HEK293 (cell line): ENCODE measurements around the gene CCBE1.

Experiments
- CTCF ChIA-PET: fragments of 350-600 bp; formaldehyde crosslinking; extraction: SDS; loops from one replicate; lab custom pipeline; 2021; ENCODE audit warnings: antibody characterized with exemption; lab: Yijun Ruan, JAX
- POLR2A ChIA-PET: fragments of 300-600 bp; formaldehyde crosslinking; extraction: SDS; loops from one replicate; lab custom pipeline; 2020; ENCODE audit warnings: antibody characterized with exemption, inconsistent platforms; lab: Yijun Ruan, JAX
- H3K27ac ChIP-seq: fragments of 200-500 bp; sonication (Bioruptor generic); 2 replicates; pipeline ENCODE4 v1.5.1; 2014; ENCODE audit warnings: low read depth, low read length, control low read depth, inconsistent platforms; ENCODE audit errors: extremely low read depth
- H3K36me3 ChIP-seq, 2 experiments: fragments of 200-500 bp in 1 of 2; sonication (Bioruptor generic) in 1 of 2; 1 replicate in 1 of 2; 2 replicates in 1 of 2; pipeline ENCODE4 v1.5.1; 2014 to 2017; ENCODE audit warnings: inconsistent platforms in 2 of 2, low read length in 2 of 2; ENCODE audit not compliant: control insufficient read depth in 2 of 2, insufficient read depth in 1 of 2
- H3K4me1 ChIP-seq: fragments of 200-500 bp; sonication (Bioruptor generic); 2 replicates; pipeline ENCODE4 v1.5.1; 2014; ENCODE audit warnings: mild to moderate bottlenecking, low read length, inconsistent platforms; ENCODE audit not compliant: control insufficient read depth, insufficient read depth
- H3K4me3 ChIP-seq: 2 replicates; pipeline ENCODE4 v1.5.1; 2011; ENCODE audit warnings: low read depth, mild to moderate bottlenecking, control low read depth, low read length, moderate library complexity
- H3K9me3 ChIP-seq: fragments of 200-500 bp; sonication (Bioruptor generic); 2 replicates; pipeline ENCODE4 v1.5.1; 2014; ENCODE audit warnings: low read depth, low read length, inconsistent platforms; ENCODE audit not compliant: control insufficient read depth, insufficient read depth
- BCL11A ChIP-seq: fragments of 450-650 bp; formaldehyde crosslinking; IDR thresholded peaks from 2 replicates; pipeline ENCODE4 v1.5.1; 2016; ENCODE audit warnings: low read depth, missing biosample characterization, missing genetic modification characterization
- GLI2 ChIP-seq: fragments of 450-650 bp; formaldehyde crosslinking; IDR thresholded peaks from 2 replicates; pipeline ENCODE4; 2017; ENCODE audit warnings: missing biosample characterization, missing genetic modification characterization, low read depth, borderline replicate concordance
- GLIS1 ChIP-seq: fragments of 450-650 bp; formaldehyde crosslinking; IDR thresholded peaks from 2 replicates; pipeline ENCODE4 v1.5.1; 2016; ENCODE audit warnings: missing biosample characterization, missing genetic modification characterization
- RBAK ChIP-seq: fragments of 450-650 bp; formaldehyde crosslinking; IDR thresholded peaks from 2 replicates; pipeline ENCODE4 v1.5.1; 2016; ENCODE audit warnings: missing biosample characterization, missing genetic modification characterization
- WT1 ChIP-seq: fragments of 450-650 bp; formaldehyde crosslinking; IDR thresholded peaks from 2 replicates; pipeline ENCODE4 v1.5.1; 2016; ENCODE audit warnings: missing biosample characterization, missing genetic modification characterization
- ZEB2 ChIP-seq: fragments of 450-650 bp; formaldehyde crosslinking; IDR thresholded peaks from 2 replicates; pipeline ENCODE4 v1.5.1; 2016; ENCODE audit warnings: missing biosample characterization, missing genetic modification characterization
- ZNF114 ChIP-seq: fragments of 450-650 bp; formaldehyde crosslinking; IDR thresholded peaks from 2 replicates; pipeline ENCODE4 v1.5.0; 2017; ENCODE audit warnings: missing biosample characterization, missing genetic modification characterization
- ZNF302 ChIP-seq: fragments of 450-650 bp; formaldehyde crosslinking; IDR thresholded peaks from 2 replicates; pipeline ENCODE4 v1.5.1; 2016; ENCODE audit warnings: missing biosample characterization, missing genetic modification characterization, low read depth
- ZNF747 ChIP-seq: fragments of 450-650 bp; formaldehyde crosslinking; IDR thresholded peaks from 2 replicates; pipeline ENCODE4 v1.5.1; 2016; ENCODE audit warnings: missing biosample characterization, missing genetic modification characterization
- TF ChIP-seq, protein P1 (sequence below): fragments of 450-650 bp; formaldehyde crosslinking; IDR thresholded peaks from 2 replicates; pipeline ENCODE4 v1.5.1; 2016; ENCODE audit warnings: missing biosample characterization, missing genetic modification characterization
- TF ChIP-seq, protein P2 (sequence below): fragments of 450-650 bp; formaldehyde crosslinking; IDR thresholded peaks from 2 replicates; pipeline ENCODE4 v1.5.1; 2016; ENCODE audit warnings: missing biosample characterization, missing genetic modification characterization
- TF ChIP-seq, protein P3 (sequence below): fragments of 450-650 bp; formaldehyde crosslinking; IDR thresholded peaks from 2 replicates; pipeline ENCODE4 v1.5.1; 2016; ENCODE audit warnings: missing biosample characterization, missing genetic modification characterization
- TF ChIP-seq, protein P4 (sequence below): fragments of 450-650 bp; IDR thresholded peaks from 2 replicates; pipeline ENCODE4 v1.5.1; 2018; ENCODE audit warnings: missing biosample characterization, missing genetic modification characterization
- TF ChIP-seq, protein P5 (sequence below): fragments of 450-650 bp; formaldehyde crosslinking; IDR thresholded peaks from 2 replicates; pipeline ENCODE4 v1.5.1; 2016; ENCODE audit warnings: missing biosample characterization, missing genetic modification characterization
- TF ChIP-seq, protein P6 (sequence below): fragments of 450-650 bp; formaldehyde crosslinking; IDR thresholded peaks from 2 replicates; pipeline ENCODE4 v1.5.1; 2017; ENCODE audit warnings: missing biosample characterization, mild to moderate bottlenecking, missing genetic modification characterization, moderate library complexity

The CCBE1 gene

DNA sequence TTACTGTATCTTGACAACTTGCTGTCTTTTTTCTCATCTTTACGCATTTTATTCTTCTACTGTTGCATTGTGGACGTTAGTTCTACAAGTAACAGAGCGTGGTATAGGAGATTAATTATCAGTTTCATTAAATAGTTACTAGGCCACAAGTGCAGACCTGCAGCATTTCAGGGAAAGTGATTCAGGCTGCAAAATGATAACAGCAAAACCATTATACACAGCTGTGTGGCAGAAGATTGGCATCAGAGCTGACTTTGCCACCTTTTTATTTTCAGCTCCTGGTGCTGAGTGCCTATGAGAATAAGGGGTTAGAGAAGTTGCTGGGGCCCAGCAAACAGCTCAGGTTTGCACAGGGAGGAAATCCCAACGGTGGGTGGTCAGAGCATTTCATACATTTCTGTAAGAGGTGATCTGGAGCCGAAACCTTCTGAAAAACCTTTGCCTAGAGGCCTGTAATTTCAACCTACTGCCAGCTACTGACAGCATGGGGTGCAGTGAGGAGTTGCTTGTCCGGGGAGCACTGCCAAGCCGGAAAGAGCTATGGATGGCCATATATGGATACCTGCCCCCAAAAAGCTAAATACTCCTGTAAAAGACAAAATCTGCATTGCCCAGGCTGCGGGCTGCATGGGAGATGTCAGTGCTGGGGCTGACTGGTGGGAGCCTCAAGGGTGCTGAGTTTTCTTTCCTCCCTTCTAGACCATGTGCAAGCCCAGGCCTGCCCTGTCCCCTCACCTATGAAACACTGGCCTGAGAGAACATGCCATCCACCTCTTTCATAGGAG is 2.7 kb upstream of the CCBE1 start:
- ChIA-PET POLR2A (no interaction called here), CTCF (interaction anchor here (0.9 to 4.6 kb wide), 2 partner anchors 68 to 123 kb away, joined by 5 to 64 read pairs; no protein-coding TSS in a partner anchor)
- H3K4me3 ChIP-seq: no peak overlapping the region
- H3K27ac ChIP-seq: no peak overlapping the region
- TF ChIP-seq GLIS1 (0 out of 2 replicates have a peak, but pooled peaks have one; percentile 35), ZNF747 (tag by site-specific recombination) (no peak)
- H3K9me3 ChIP-seq: no peaks in the 10 kb centered on the region
- H3K36me3 ChIP-seq: no peaks in the 10 kb centered on the region
- peaks cover 9% of the 10 kb centered on the region; the same call in 1 of the 2 replicates for H3K4me1 ChIP-seq

DNA sequence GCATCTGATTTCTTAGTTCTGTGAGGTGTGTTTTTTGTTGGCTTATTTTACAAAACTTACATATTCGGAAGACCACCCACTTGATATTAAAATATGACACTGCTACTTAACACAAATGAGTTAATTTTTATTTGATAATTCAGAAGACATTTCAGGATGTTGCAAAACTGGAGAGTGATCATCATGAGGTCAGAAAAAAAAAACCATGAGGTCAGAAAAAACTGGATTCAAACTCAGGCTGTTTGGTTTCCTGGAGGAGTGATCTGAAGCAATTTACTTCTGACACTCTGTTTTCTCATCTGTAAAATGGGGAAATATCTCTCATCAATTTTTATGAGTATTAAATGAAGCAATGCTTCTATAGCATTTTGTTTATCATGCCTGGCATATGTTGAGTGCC is 1.8 kb upstream of the CCBE1 start:
- no peaks in the 10 kb centered on the region for H3K36me3 ChIP-seq
- no peak overlapping the region for H3K4me3 ChIP-seq
- H3K27ac ChIP-seq: no peak overlapping the region
- H3K4me1 ChIP-seq: peaks cover 9% of the 10 kb centered on the region; the same call in 1 of the 2 replicates
- TF ChIP-seq, protein P1, sequence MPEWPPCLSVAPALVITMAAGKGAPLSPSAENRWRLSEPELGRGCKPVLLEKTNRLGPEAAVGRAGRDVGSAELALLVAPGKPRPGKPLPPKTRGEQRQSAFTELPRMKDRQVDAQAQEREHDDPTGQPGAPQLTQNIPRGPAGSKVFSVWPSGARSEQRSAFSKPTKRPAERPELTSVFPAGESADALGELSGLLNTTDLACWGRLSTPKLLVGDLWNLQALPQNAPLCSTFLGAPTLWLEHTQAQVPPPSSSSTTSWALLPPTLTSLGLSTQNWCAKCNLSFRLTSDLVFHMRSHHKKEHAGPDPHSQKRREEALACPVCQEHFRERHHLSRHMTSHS: no peak
- TF ChIP-seq, protein P2, sequence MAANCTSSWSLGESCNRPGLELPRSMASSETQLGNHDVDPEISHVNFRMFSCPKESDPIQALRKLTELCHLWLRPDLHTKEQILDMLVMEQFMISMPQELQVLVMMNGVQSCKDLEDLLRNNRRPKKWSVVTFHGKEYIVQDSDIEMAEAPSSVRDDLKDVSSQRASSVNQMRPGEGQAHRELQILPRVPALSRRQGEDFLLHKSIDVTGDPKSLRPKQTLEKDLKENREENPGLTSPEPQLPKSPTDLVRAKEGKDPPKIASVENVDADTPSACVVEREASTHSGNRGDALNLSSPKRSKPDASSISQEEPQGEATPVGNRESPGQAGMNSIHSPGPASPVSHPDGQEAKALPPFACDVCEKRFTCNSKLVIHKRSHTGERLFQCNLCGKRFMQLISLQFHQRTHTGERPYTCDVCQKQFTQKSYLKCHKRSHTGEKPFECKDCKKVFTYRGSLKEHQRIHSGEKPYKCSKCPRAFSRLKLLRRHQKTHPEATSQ (tag by site-specific recombination): no peak
- TF ChIP-seq, protein P3, sequence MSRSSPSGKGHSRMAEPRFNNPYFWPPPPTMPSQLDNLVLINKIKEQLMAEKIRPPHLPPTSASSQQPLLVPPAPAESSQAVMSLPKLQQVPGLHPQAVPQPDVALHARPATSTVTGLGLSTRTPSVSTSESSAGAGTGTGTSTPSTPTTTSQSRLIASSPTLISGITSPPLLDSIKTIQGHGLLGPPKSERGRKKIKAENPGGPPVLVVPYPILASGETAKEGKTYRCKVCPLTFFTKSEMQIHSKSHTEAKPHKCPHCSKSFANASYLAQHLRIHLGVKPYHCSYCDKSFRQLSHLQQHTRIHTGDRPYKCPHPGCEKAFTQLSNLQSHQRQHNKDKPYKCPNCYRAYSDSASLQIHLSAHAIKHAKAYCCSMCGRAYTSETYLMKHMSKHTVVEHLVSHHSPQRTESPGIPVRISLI (tag by site-specific recombination): no peak
- TF ChIP-seq RBAK (no peak), WT1 (no peak), BCL11A (tag by site-specific recombination) (no peak), ZEB2 (tag by site-specific recombination) (no peak), GLI2 (tag by site-specific recombination) (no peak), ZNF114 (tag by site-specific recombination) (no peak), ZNF302 (no peak)
- TF ChIP-seq, protein P4, sequence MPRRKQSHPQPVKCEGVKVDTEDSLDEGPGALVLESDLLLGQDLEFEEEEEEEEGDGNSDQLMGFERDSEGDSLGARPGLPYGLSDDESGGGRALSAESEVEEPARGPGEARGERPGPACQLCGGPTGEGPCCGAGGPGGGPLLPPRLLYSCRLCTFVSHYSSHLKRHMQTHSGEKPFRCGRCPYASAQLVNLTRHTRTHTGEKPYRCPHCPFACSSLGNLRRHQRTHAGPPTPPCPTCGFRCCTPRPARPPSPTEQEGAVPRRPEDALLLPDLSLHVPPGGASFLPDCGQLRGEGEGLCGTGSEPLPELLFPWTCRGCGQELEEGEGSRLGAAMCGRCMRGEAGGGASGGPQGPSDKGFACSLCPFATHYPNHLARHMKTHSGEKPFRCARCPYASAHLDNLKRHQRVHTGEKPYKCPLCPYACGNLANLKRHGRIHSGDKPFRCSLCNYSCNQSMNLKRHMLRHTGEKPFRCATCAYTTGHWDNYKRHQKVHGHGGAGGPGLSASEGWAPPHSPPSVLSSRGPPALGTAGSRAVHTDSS: no peak
- TF ChIP-seq, protein P5, sequence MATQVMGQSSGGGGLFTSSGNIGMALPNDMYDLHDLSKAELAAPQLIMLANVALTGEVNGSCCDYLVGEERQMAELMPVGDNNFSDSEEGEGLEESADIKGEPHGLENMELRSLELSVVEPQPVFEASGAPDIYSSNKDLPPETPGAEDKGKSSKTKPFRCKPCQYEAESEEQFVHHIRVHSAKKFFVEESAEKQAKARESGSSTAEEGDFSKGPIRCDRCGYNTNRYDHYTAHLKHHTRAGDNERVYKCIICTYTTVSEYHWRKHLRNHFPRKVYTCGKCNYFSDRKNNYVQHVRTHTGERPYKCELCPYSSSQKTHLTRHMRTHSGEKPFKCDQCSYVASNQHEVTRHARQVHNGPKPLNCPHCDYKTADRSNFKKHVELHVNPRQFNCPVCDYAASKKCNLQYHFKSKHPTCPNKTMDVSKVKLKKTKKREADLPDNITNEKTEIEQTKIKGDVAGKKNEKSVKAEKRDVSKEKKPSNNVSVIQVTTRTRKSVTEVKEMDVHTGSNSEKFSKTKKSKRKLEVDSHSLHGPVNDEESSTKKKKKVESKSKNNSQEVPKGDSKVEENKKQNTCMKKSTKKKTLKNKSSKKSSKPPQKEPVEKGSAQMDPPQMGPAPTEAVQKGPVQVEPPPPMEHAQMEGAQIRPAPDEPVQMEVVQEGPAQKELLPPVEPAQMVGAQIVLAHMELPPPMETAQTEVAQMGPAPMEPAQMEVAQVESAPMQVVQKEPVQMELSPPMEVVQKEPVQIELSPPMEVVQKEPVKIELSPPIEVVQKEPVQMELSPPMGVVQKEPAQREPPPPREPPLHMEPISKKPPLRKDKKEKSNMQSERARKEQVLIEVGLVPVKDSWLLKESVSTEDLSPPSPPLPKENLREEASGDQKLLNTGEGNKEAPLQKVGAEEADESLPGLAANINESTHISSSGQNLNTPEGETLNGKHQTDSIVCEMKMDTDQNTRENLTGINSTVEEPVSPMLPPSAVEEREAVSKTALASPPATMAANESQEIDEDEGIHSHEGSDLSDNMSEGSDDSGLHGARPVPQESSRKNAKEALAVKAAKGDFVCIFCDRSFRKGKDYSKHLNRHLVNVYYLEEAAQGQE (tag by site-specific recombination): no peak
- TF ChIP-seq, protein P6, sequence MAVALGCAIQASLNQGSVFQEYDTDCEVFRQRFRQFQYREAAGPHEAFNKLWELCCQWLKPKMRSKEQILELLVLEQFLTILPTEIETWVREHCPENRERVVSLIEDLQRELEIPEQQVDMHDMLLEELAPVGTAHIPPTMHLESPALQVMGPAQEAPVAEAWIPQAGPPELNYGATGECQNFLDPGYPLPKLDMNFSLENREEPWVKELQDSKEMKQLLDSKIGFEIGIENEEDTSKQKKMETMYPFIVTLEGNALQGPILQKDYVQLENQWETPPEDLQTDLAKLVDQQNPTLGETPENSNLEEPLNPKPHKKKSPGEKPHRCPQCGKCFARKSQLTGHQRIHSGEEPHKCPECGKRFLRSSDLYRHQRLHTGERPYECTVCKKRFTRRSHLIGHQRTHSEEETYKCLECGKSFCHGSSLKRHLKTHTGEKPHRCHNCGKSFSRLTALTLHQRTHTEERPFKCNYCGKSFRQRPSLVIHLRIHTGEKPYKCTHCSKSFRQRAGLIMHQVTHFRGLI (tag by site-specific recombination): no peak
- TF ChIP-seq, all 188 proteins: peak for 0
- CTCF ChIA-PET: interaction anchor here (0.9 to 4.6 kb wide), 2 partner anchors 67 to 124 kb away, joined by 5 to 64 read pairs; no protein-coding TSS in a partner anchor
- POLR2A ChIA-PET: no interaction called here
- H3K9me3 ChIP-seq: no peaks in the 10 kb centered on the region
